ENCODE measurements around the gene AFG1L. TPM values are rescaled to one million over a fixed set of nuclear protein-coding genes. Genes with fewer than 3 reads are reported as not detected.
"Not testable (repeated sequence)": the region's sequence is repeated elsewhere in the genome, so short reads cannot be mapped to it uniquely, and the experiment has no call there.

The AFG1L gene
- total RNA-seq, 1 donor = 4.0 TPM

GRCh38 chr6:108323710-108324466 is 29.0 kb downstream of the AFG1L start:
- Histone ChIP-seq H3K4me1 (ENCODE audit: insufficient read depth, low read length) (no peaks in the 10 kb centered on the region), H3K4me3 (ENCODE audit: insufficient read depth, low read length) (no peak overlapping the region), H4K20me1 (ENCODE audit: insufficient read depth, low read length) (peaks cover 3% of the 10 kb centered on the region), H2AFZ (ENCODE audit: low read length) (no peak overlapping the region), H3K36me3 (ENCODE audit: insufficient read depth, low read length) (peaks cover 4% of the 10 kb centered on the region), H3K4me2 (ENCODE audit: insufficient read depth, low read length) (no peak overlapping the region), H3K9me3 (ENCODE audit: low read depth, low read length) (no peaks in the 10 kb centered on the region), H3K27me3 (ENCODE audit: insufficient read depth, low read length) (no peaks in the 10 kb centered on the region), H3K27ac (ENCODE audit: low read depth, low read length) (no peak overlapping the region), H3K79me2 (ENCODE audit: insufficient read depth, low read length) (no peaks in the 10 kb centered on the region)
- TF ChIP-seq CTCF (IDR thresholded peaks at IDR 0.05; ENCODE audit: extremely low read depth, low read depth, low read length) = no peak
- DNase-seq (ENCODE audit: insufficient read length, low spot score, missing footprints) = no peak

GRCh38 chr6:108330221-108330785 is 35.4 kb downstream of the AFG1L start:
- not testable (repeated sequence) for H2AFZ ChIP-seq (ENCODE audit: low read length); H3K4me2 ChIP-seq (ENCODE audit: insufficient read depth, low read length); H3K27ac ChIP-seq (ENCODE audit: low read depth, low read length); DNase-seq (ENCODE audit: insufficient read length, low spot score, missing footprints); H3K4me3 ChIP-seq (ENCODE audit: insufficient read depth, low read length); H3K4me1 ChIP-seq (ENCODE audit: insufficient read depth, low read length); H3K79me2 ChIP-seq (ENCODE audit: insufficient read depth, low read length); H3K36me3 ChIP-seq (ENCODE audit: insufficient read depth, low read length); H3K9me3 ChIP-seq (ENCODE audit: low read depth, low read length); H3K27me3 ChIP-seq (ENCODE audit: insufficient read depth, low read length); H4K20me1 ChIP-seq (ENCODE audit: insufficient read depth, low read length)

GRCh38 chr6:108330806-108331205 is 36.0 kb downstream of the AFG1L start:
- Histone ChIP-seq H3K4me1 (ENCODE audit: insufficient read depth, low read length) (no peaks in the 10 kb centered on the region), H2AFZ (ENCODE audit: low read length) (no peak overlapping the region), H3K4me2 (ENCODE audit: insufficient read depth, low read length) (no peak overlapping the region)

GRCh38 chr6:108331982-108332381 is 37.1 kb downstream of the AFG1L start:
- Histone ChIP-seq H4K20me1 (ENCODE audit: insufficient read depth, low read length) (no peaks in the 10 kb centered on the region), H3K4me3 (ENCODE audit: insufficient read depth, low read length) (no peak overlapping the region), H3K9me3 (ENCODE audit: low read depth, low read length) (no peaks in the 10 kb centered on the region), H3K4me2 (ENCODE audit: insufficient read depth, low read length) (no peak overlapping the region), H3K27ac (ENCODE audit: low read depth, low read length) (no peak overlapping the region), H3K79me2 (ENCODE audit: insufficient read depth, low read length) (no peaks in the 10 kb centered on the region), H3K36me3 (ENCODE audit: insufficient read depth, low read length) (peaks cover 2% of the 10 kb centered on the region), H3K27me3 (ENCODE audit: insufficient read depth, low read length) (no peaks in the 10 kb centered on the region), H3K4me1 (ENCODE audit: insufficient read depth, low read length) (no peaks in the 10 kb centered on the region), H2AFZ (ENCODE audit: low read length) (no peak overlapping the region)
- no peak for TF ChIP-seq CTCF (IDR thresholded peaks at IDR 0.05; ENCODE audit: extremely low read depth, low read depth, low read length)
- DNase-seq (ENCODE audit: insufficient read length, low spot score, missing footprints) = no peak

More at GRCh38 chr6:108330806-108331205, 36.0 kb downstream of the AFG1L start:
- no peak overlapping the region for H3K4me3 ChIP-seq (ENCODE audit: insufficient read depth, low read length)
- no peak for TF ChIP-seq CTCF (IDR thresholded peaks at IDR 0.05; ENCODE audit: extremely low read depth, low read depth, low read length)
- no peak for DNase-seq (ENCODE audit: insufficient read length, low spot score, missing footprints)
- no peaks in the 10 kb centered on the region for H3K79me2 ChIP-seq (ENCODE audit: insufficient read depth, low read length)
- H3K27ac ChIP-seq (ENCODE audit: low read depth, low read length) = no peak overlapping the region
- no peaks in the 10 kb centered on the region for H3K9me3 ChIP-seq (ENCODE audit: low read depth, low read length)
- H3K36me3 ChIP-seq (ENCODE audit: insufficient read depth, low read length) = peaks cover 4% of the 10 kb centered on the region
- no peaks in the 10 kb centered on the region for H4K20me1 ChIP-seq (ENCODE audit: insufficient read depth, low read length)
- no peaks in the 10 kb centered on the region for H3K27me3 ChIP-seq (ENCODE audit: insufficient read depth, low read length)
